ENCODE measurements around the gene GTPBP1. TPM values are rescaled to one million over a fixed set of nuclear protein-coding genes. Genes with fewer than 3 reads are reported as not detected.

GTPBP1 gene
- total and polyA plus RNA-seq, 8 donors = 42.3 to 51.0 (median 46.3) TPM

DNA sequence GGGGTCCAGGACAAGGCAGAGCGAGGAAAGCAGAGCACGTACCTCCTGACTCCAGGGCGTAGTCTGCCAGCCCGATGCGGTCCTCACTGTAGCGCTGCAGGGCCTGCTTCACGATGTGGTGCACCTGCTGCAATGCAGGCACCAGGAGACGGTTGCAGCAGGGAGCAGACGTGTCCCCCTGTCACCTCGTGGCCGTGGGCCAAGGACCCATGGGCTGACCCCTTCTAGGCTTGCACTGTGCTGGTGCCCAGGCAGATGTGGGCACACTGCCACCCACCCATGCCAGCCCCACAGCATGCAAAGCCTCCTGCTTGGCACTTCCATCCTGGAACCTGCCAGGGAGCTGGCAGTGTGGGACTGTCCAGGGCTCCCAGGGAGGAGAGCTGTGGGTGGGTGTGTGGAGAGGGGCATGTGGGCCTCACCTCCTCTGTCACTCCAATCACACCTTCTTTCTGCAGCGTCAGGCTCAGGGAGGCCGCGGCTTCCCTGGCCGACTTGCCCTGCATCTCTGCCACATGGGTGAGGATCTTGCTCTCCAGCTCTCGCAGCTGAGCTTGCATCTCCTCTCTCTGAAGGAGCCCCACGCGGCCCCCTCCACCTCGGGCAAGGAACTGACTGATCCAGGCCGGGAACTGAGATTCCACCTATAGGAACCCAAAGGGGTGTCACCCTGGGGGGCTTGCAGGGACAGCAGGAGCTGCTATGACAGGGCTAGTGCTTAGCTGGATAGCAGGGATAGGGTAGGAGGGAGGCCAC lies 33.7 kb downstream of the GTPBP1 start:
- intact Hi-C loops (cut with DNase I) = no loop called here

DNA sequence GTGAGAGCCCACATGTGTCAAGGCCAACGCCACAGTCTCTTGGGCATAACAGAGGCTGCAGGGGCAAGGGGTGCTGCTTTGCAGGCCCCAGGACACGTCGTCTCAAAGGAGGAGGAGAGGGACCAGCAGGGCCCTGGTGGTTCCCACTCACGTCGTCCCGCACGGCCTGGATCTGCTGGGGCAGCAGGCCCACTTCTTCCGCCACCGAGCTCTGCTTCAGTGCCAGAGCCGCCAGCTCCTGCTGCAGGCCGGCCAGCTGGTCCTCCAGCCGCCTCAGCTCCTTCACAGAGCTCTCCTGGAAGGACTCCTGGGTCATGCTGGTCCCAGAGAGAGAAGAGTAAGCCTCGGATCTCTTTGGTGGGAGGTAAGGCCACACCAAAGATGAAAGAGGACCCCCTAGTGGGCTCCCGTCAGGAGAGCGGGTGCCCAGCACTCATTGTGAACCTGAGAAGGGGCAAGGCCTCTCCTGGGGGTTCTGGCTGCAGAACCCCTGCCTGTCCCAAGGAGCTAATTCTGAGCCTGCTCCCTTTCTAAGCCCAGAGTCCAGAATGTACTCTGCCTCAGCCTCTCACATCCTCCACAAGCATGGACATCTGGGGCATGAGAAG lies 34.5 kb downstream of the GTPBP1 start:
- DNase-seq = peak in 1 of 4 donors; percentile 68
- peaks cover 0 to 100% of the 10 kb centered on the region in 2 donors for H3K36me3 ChIP-seq
- no peak overlapping the region for H3K4me3 ChIP-seq
- no peak overlapping the region for H3K27ac ChIP-seq
- no peak for ATAC-seq
- TF ChIP-seq, protein P1, sequence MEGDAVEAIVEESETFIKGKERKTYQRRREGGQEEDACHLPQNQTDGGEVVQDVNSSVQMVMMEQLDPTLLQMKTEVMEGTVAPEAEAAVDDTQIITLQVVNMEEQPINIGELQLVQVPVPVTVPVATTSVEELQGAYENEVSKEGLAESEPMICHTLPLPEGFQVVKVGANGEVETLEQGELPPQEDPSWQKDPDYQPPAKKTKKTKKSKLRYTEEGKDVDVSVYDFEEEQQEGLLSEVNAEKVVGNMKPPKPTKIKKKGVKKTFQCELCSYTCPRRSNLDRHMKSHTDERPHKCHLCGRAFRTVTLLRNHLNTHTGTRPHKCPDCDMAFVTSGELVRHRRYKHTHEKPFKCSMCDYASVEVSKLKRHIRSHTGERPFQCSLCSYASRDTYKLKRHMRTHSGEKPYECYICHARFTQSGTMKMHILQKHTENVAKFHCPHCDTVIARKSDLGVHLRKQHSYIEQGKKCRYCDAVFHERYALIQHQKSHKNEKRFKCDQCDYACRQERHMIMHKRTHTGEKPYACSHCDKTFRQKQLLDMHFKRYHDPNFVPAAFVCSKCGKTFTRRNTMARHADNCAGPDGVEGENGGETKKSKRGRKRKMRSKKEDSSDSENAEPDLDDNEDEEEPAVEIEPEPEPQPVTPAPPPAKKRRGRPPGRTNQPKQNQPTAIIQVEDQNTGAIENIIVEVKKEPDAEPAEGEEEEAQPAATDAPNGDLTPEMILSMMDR (IDR thresholded peaks at IDR 0.05) = no peak
- intact Hi-C loops (cut with DNase I) = no loop called here
- H3K4me1 ChIP-seq = peaks cover 0 to 9% of the 10 kb centered on the region in 2 donors
- no peaks in the 10 kb centered on the region for H3K9me3 ChIP-seq
- no peaks in the 10 kb centered on the region for H3K27me3 ChIP-seq

More for the DNA sequence above, 33.7 kb downstream of the GTPBP1 start:
- no peaks in the 10 kb centered on the region for H3K27me3 ChIP-seq
- peaks cover 0 to 11% of the 10 kb centered on the region in 2 donors for H3K4me1 ChIP-seq
- H3K36me3 ChIP-seq = peaks cover 0 to 100% of the 10 kb centered on the region in 2 donors
- no peaks in the 10 kb centered on the region for H3K9me3 ChIP-seq
- H3K4me3 ChIP-seq = no peak overlapping the region
- H3K27ac ChIP-seq = no peak overlapping the region
- DNase-seq (peak in 1 of 4 donors; percentile 58), ATAC-seq (no peak)
- TF ChIP-seq, protein P1 (IDR thresholded peaks at IDR 0.05) = no peak

DNA sequence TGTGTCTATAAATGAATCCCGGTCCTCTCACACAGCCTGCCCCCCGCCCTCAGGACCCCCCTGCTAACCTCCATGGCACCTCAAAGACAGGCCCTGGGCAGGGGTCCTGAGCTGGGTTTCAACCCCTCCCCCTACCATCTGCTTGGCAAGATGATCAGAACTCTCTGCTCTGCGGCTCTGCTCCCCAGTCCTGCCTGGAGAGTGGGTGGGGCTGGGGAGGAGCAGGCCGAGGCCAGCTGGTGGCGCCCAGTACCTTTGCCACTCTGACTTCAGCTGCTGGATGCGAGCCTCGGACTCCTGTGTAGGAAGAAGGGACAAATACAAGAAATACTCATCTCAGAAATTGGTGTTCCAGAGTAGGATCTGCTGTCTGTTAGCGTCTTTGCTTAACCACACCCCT lies 35.0 kb downstream of the GTPBP1 start:
- Histone ChIP-seq H3K9me3 (no peaks in the 10 kb centered on the region), H3K27me3 (no peaks in the 10 kb centered on the region), H3K4me3 (no peak overlapping the region), H3K4me1 (peaks cover 0 to 4% of the 10 kb centered on the region in 2 donors), H3K36me3 (peaks cover 0 to 100% of the 10 kb centered on the region in 2 donors), H3K27ac (no peak overlapping the region)
- TF ChIP-seq, protein P1 (IDR thresholded peaks at IDR 0.05) = no peak
- ATAC-seq (no peak), DNase-seq (peak in 1 of 4 donors; percentile 57)
- intact Hi-C loops (cut with DNase I) = no loop called here

DNA sequence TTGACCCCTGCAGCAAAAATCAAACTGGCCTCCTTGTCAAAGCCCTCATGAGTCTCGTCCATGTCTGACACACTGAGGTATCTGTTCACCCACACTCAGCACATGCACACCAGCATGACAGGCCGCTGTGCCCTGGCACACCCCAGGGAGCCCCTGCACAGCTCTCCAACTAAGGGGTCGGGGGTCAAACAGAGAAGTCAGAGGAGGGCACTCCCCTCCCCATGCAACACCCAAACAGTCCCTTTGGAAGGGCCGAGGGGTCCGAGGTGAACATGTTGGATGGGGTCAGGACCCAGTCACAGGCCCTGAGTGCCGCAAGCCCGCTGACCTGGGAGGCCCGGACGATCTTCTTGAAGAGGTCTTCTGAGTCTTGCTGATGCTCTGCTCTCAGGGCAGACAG lies 35.4 kb downstream of the GTPBP1 start:
- DNase-seq = peak in 1 of 4 donors; percentile 37
- intact Hi-C loops (cut with DNase I) = no loop called here
- Histone ChIP-seq H3K4me1 (no peaks in the 10 kb centered on the region), H3K27ac (no peak overlapping the region), H3K36me3 (peaks cover 0 to 100% of the 10 kb centered on the region in 2 donors), H3K9me3 (no peaks in the 10 kb centered on the region), H3K4me3 (no peak overlapping the region), H3K27me3 (no peaks in the 10 kb centered on the region)
- TF ChIP-seq, protein P1 (IDR thresholded peaks at IDR 0.05) = no peak
- no peak for ATAC-seq

DNA sequence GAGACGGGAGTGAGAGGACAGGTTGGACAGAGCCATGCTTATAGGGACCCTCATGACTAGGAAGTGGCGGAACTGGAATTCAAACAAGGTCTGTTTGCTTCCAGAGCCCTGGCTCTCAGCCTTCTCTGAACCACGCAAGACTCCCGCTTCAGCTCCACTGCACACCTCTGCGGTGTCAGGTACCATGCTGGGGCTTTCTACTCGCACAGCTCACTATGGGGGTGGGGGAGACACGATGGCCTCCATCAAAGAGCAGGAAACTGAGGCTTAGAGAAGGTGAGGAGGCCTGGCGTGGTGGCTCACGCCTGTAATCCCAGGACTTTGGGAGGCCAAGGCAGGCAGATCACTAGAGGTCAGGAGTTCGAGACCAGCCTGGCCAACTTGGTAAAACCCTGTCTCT lies 35.8 kb downstream of the GTPBP1 start:
- TF ChIP-seq, protein P1 (IDR thresholded peaks at IDR 0.05) = no peak
- Histone ChIP-seq H3K27ac (no peak overlapping the region), H3K4me1 (no peaks in the 10 kb centered on the region), H3K4me3 (no peak overlapping the region), H3K27me3 (no peaks in the 10 kb centered on the region), H3K9me3 (no peaks in the 10 kb centered on the region), H3K36me3 (peaks cover 0 to 100% of the 10 kb centered on the region in 2 donors)
- intact Hi-C loops (cut with DNase I) = no loop called here
- ATAC-seq (no peak), DNase-seq (peak in 1 of 4 donors; percentile 19)
